Measurements from ENCODE around the gene PLCB1.

Gene PLCB1

GRCh38 chr20:8515810-8516435, 383.9 kb downstream of the PLCB1 start:
- no peak for DNase-seq

- DNase-seq: no peak
These were observed 386.8 kb downstream of the PLCB1 start for GRCh38 chr20:8518878-8519277.

GRCh38 chr20:8519887-8520286, 387.8 kb downstream of the PLCB1 start:
- no peak for DNase-seq

- no peak for DNase-seq
These were observed 390.1 kb downstream of the PLCB1 start for GRCh38 chr20:8522168-8522567.

GRCh38 chr20:8523684-8524083, 391.6 kb downstream of the PLCB1 start:
- DNase-seq: peak in 1 of 2 donors; percentile 9

- no peak for DNase-seq
These were observed 392.3 kb downstream of the PLCB1 start for GRCh38 chr20:8524101-8525016.

GRCh38 chr20:8525017-8525343, 392.9 kb downstream of the PLCB1 start:
- DNase-seq: no peak

GRCh38 chr20:8526610-8527009, 394.5 kb downstream of the PLCB1 start:
- DNase-seq: no peak

GRCh38 chr20:8527998-8528723, 396.1 kb downstream of the PLCB1 start:
- DNase-seq: no peak

GRCh38 chr20:8530022-8530421, 398.0 kb downstream of the PLCB1 start:
- DNase-seq: no peak

- no peak for DNase-seq
These were observed 400.1 kb downstream of the PLCB1 start for GRCh38 chr20:8532169-8532568.

GRCh38 chr20:8534368-8535160, 402.5 kb downstream of the PLCB1 start:
- no peak for DNase-seq

- DNase-seq: no peak
These were observed 403.6 kb downstream of the PLCB1 start for GRCh38 chr20:8535403-8536261.

- DNase-seq: no peak
These were observed 404.2 kb downstream of the PLCB1 start for GRCh38 chr20:8536262-8536618.

GRCh38 chr20:8540466-8540865, 408.4 kb downstream of the PLCB1 start:
- DNase-seq: no peak

- DNase-seq: no peak
These were observed 410.0 kb downstream of the PLCB1 start for GRCh38 chr20:8542110-8542486.

GRCh38 chr20:8545212-8545611, 413.1 kb downstream of the PLCB1 start:
- DNase-seq: no peak

- DNase-seq: no peak
These were observed 415.1 kb downstream of the PLCB1 start for GRCh38 chr20:8547035-8547650.

- no peak for DNase-seq
These were observed 416.0 kb downstream of the PLCB1 start for GRCh38 chr20:8547968-8548588.

- no peak for DNase-seq
These were observed 417.1 kb downstream of the PLCB1 start for GRCh38 chr20:8549192-8549591.

GRCh38 chr20:8557711-8558110, 425.6 kb downstream of the PLCB1 start:
- no peak for DNase-seq
